Body of pancreas (tissue), 4 donors: Measurements from ENCODE around the gene KIF5A. TPM values are rescaled to one million over a fixed set of nuclear protein-coding genes. Genes with fewer than 3 reads are reported as not detected.

Experiments used
- ATAC-seq: fragments of 150-250 bp; one replicate; pipeline ENCODE4 v1.9.1; 2016
- DNase-seq, 4 donors: peaks; one replicate each; pipeline ENCODE4 v3.0.0-alpha.2; 2019
- H3K27ac ChIP-seq, 4 donors: fragments of 200-600 bp; sonication (generic); 1 replicate in 3 of 4; 2 replicates in 1 of 4; pipeline versions ENCODE4 v1.5.1 to v1.6.1; 2016 to 2019; ENCODE audit warnings: mild to moderate bottlenecking in 1 of 4, mixed read lengths in 1 of 4, moderate library complexity in 1 of 4
- H3K27me3 ChIP-seq, 2 donors: fragments of 200-600 bp; sonication (generic); one replicate each; pipeline ENCODE4 v1.6.0; 2016; ENCODE audit warnings: mild to moderate bottlenecking in 1 of 2
- H3K36me3 ChIP-seq, 2 donors: fragments of 200-600 bp; sonication (generic); replicated peaks in 1 of 2; 2 replicates each; pipeline ENCODE4 v1.5.1; 2016; ENCODE audit warnings: low read depth in 2 of 2; ENCODE audit not compliant: insufficient read depth in 1 of 2
- H3K4me1 ChIP-seq: fragments of 200-600 bp; sonication (generic); one replicate; pipeline ENCODE4 v1.6.0; 2016
- H3K4me3 ChIP-seq, 2 donors: fragments of 200-600 bp; sonication (generic); 1 replicate in 1 of 2; 2 replicates in 1 of 2; pipeline ENCODE4 v1.5.1; 2016 to 2019
- H3K9me3 ChIP-seq, 3 donors: fragments of 200-600 bp; sonication (generic); 1 replicate in 2 of 3; 2 replicates in 1 of 3; pipeline ENCODE4 v1.5.1; 2016
- CTCF ChIP-seq, 7 experiments: fragments of 450-650 bp in 4 of 7; fragments of 200-600 bp in 3 of 7; sonication (generic) in 3 of 7; IDR thresholded peaks; one replicate each; pipeline ENCODE4 v1.5.1; 2016 to 2019; ENCODE audit warnings: antibody characterized with exemption in 7 of 7
- POLR2A ChIP-seq, 3 donors: fragments of 450-650 bp; IDR thresholded peaks; one replicate each; pipeline ENCODE4 v1.6.1; 2016; ENCODE audit warnings: antibody characterized with exemption in 3 of 3, mild to moderate bottlenecking in 2 of 3
- WGBS, 2 donors: methylation state at CpG; one replicate each; pipeline ENCODE4 v1.1.5; 2017; 5-methylcytosine and 5-hydroxymethylcytosine counted together
- intact Hi-C: fragments of 100-400 bp; cut with DNase I; formaldehyde crosslinking; loops from one replicate; pipeline ENCODE4 v1.15.1; 2023
- total RNA-seq, 2 donors: library from RNA; depleted of rRNA; stranded (reverse); fragments of >200 nt; gene quantifications; one replicate each; pipeline ENCODE4 v1.1.0, GENCODE V29; 2016

The KIF5A gene
- total RNA-seq, 2 donors from 2014 or later, result 0.33 to 1.3 TPM

DNA sequence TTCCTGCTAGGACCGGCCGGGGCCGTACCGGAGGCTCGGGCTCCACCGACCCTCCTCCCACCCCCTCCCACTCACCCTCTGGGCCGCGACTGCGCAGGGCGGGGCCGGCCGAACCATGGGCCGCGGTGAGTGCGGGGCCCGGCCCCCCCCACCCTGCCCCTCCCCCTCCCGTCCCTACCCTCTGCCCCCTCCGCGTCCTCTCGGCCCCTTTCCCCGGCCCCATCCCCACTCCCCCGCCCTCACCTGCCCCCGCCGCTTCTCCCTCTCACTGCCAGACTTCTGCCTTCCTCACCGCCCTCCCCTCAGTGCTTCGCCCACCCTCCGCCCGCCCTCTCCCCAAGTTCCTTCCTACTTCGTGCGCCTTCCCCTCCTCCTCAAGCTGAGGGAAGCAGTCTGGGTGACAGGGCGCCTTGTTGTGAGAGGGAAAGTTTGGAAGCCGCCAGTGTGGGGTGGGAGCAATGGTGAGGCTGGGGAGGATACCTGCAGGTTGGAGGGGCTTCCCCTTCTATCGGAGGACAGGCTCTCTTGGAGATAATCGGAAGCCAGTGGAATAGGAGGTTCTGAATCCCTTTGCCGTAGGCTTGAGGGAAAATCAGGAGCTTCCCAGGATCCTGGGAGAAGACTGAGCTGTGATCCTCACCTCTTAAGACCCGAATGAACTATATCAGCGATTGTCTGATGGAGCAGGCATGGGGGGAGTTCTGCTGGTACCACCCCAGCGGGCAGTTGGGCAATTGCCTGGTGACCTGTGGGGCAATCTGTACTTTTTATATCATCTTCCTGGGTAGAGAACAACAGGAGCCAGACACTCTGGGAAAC, 26.7 kb upstream of the KIF5A start:
- Histone ChIP-seq H3K4me3 (peak overlapping the region; percentile 37 to 96), H3K27me3 (no peaks in the 10 kb centered on the region), H3K27ac (peak overlapping the region; percentile 95 to 99 (median 98)), H3K4me1 (peaks cover 58% of the 10 kb centered on the region), H3K36me3 (peaks cover 0 to 11% of the 10 kb centered on the region in 2 donors), H3K9me3 (no peaks in the 10 kb centered on the region)
- TF ChIP-seq CTCF (IDR thresholded peaks at IDR 0.05) (peak in 2 of 7 experiments; percentile 8 to 11), POLR2A (IDR thresholded peaks at IDR 0.05) (no peak)
- WGBS, 2 donors, result 1% methylated on average over 27 to 32 of the region's 38 CpGs
- DNase-seq (peak; percentile 48 to 74 (median 56)), ATAC-seq (no peak)
- intact Hi-C loops, result no loop called here

GRCh38 chr12:57523706-57524614, 25.9 kb upstream of the KIF5A start:
- H3K9me3 ChIP-seq, result no peaks in the 10 kb centered on the region
- no peaks in the 10 kb centered on the region for H3K27me3 ChIP-seq
- peak overlapping the region; percentile 95 to 99 (median 98) for H3K27ac ChIP-seq
- TF ChIP-seq CTCF (IDR thresholded peaks at IDR 0.05), result no peak
- TF ChIP-seq POLR2A (IDR thresholded peaks at IDR 0.05), result no peak
- peaks cover 0 to 12% of the 10 kb centered on the region in 2 donors for H3K36me3 ChIP-seq
- DNase-seq (no peak), ATAC-seq (no peak)
- H3K4me3 ChIP-seq, result peak overlapping the region in 1 of 2 donors; percentile 37
- 49 to 63% methylated on average over 12 to 14 of the region's 14 CpGs for WGBS, 2 donors
- peaks cover 49% of the 10 kb centered on the region for H3K4me1 ChIP-seq
- intact Hi-C loops, result no loop called here

- H3K4me1 ChIP-seq, result peaks cover 43% of the 10 kb centered on the region
- peak overlapping the region in 1 of 4 donors; percentile 98 for H3K27ac ChIP-seq
- H3K9me3 ChIP-seq, result no peaks in the 10 kb centered on the region
- H3K4me3 ChIP-seq, result no peak overlapping the region
- WGBS, 2 donors, result 54 to 57% methylated on average over 11 of the region's 11 CpGs
- peaks cover 4 to 12% of the 10 kb centered on the region in 2 donors for H3K36me3 ChIP-seq
- TF ChIP-seq CTCF (IDR thresholded peaks at IDR 0.05) (no peak), POLR2A (IDR thresholded peaks at IDR 0.05) (no peak)
- H3K27me3 ChIP-seq, result no peaks in the 10 kb centered on the region
- DNase-seq (no peak), ATAC-seq (no peak)
- intact Hi-C loops, result no loop called here
These were observed 24.8 kb upstream of the KIF5A start for GRCh38 chr12:57524814-57525614.

GRCh38 chr12:57525615-57526383, 24.0 kb upstream of the KIF5A start:
- intact Hi-C loops, result no loop called here
- 76 to 84% methylated on average over 16 of the region's 16 CpGs for WGBS, 2 donors
- ATAC-seq, result no peak
- no peak overlapping the region for H3K4me3 ChIP-seq
- no peak for TF ChIP-seq POLR2A (IDR thresholded peaks at IDR 0.05)
- H3K4me1 ChIP-seq, result peaks cover 43% of the 10 kb centered on the region
- peaks cover 4 to 20% of the 10 kb centered on the region in 2 donors for H3K36me3 ChIP-seq
- no peaks in the 10 kb centered on the region for H3K27me3 ChIP-seq
- H3K9me3 ChIP-seq, result no peaks in the 10 kb centered on the region
- no peak for DNase-seq
- no peak overlapping the region for H3K27ac ChIP-seq
